ENCODE measurements around the gene ZNF326.

Gene ZNF326

DNA sequence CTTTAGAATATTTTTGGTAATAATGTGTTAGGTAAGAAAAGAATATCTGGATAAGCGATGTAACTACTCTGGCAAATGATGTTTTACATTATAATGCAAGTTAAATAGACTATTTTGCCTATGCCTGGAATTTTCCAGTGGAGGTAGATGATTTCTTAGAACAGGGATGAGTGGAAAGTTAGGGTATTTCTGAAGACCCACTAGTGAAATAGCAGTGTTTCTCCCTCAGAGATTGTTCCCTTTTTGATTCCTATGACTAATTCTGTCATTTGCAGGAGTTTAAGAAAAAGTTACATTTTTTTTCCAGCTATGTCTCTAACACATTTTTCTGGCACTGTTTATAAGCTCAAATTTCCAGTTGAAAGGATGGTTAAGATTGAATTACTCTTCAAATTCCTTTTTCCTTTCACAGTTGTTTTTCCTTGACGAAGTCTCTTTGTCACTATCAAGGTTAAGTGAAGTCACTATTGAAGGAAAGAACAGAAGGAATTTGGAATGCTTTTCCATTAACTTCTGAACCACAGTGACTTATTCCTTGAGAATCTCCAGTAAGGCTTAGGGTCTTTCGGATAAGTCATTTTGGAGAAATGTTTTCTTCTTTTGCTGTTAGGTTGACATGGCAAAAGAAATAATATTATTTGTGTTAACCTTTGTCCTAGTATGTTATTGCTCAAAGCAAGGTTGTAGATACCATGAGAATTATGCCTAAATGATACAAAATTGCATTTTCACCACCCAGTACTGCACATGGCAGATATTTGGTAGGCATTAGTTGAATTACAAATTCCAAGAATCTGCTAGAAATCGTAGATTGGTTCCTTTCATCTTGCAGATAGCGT lies 42.9 kb upstream of the ZNF326 start:
- H3F3A ChIP-seq (ENCODE audit: insufficient read depth) = no peaks in the 10 kb centered on the region
- no peak overlapping the region for H3K4me2 ChIP-seq (ENCODE audit: low read depth, low read length, poor library complexity, severe bottlenecking)
- no peaks in the 10 kb centered on the region for H3K9me2 ChIP-seq (replicated peaks; ENCODE audit: insufficient read depth, low read length)
- TF ChIP-seq EZH2phosphoT487 (conservative IDR thresholded peaks at IDR 0.05; ENCODE audit: low read length) = no peak
- TF ChIP-seq, protein P1, sequence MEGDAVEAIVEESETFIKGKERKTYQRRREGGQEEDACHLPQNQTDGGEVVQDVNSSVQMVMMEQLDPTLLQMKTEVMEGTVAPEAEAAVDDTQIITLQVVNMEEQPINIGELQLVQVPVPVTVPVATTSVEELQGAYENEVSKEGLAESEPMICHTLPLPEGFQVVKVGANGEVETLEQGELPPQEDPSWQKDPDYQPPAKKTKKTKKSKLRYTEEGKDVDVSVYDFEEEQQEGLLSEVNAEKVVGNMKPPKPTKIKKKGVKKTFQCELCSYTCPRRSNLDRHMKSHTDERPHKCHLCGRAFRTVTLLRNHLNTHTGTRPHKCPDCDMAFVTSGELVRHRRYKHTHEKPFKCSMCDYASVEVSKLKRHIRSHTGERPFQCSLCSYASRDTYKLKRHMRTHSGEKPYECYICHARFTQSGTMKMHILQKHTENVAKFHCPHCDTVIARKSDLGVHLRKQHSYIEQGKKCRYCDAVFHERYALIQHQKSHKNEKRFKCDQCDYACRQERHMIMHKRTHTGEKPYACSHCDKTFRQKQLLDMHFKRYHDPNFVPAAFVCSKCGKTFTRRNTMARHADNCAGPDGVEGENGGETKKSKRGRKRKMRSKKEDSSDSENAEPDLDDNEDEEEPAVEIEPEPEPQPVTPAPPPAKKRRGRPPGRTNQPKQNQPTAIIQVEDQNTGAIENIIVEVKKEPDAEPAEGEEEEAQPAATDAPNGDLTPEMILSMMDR (IDR thresholded peaks at IDR 0.05; ENCODE audit: insufficient read depth, low read length, poor library complexity, severe bottlenecking) = no peak
- no peak overlapping the region for H2AFZ ChIP-seq (ENCODE audit: low read depth, low read length, severe bottlenecking)
- no peaks in the 10 kb centered on the region for H3K9me3 ChIP-seq (ENCODE audit: insufficient read depth, low read length)
- H4K20me1 ChIP-seq (ENCODE audit: low read depth, low read length) = no peaks in the 10 kb centered on the region
- no peak overlapping the region for H3K9ac ChIP-seq (ENCODE audit: low read length)
- H3K27ac ChIP-seq (ENCODE audit: low read depth, low read length) = no peak overlapping the region
- no peaks in the 10 kb centered on the region for H3K79me2 ChIP-seq (ENCODE audit: insufficient read depth, low read length)
- H3K36me3 ChIP-seq (ENCODE audit: low read length) = no peaks in the 10 kb centered on the region
- H3K27me3 ChIP-seq (ENCODE audit: low read length) = no peaks in the 10 kb centered on the region
- no peak overlapping the region for H3K4me3 ChIP-seq (ENCODE audit: insufficient read depth, low read length, poor library complexity, severe bottlenecking)

DNA sequence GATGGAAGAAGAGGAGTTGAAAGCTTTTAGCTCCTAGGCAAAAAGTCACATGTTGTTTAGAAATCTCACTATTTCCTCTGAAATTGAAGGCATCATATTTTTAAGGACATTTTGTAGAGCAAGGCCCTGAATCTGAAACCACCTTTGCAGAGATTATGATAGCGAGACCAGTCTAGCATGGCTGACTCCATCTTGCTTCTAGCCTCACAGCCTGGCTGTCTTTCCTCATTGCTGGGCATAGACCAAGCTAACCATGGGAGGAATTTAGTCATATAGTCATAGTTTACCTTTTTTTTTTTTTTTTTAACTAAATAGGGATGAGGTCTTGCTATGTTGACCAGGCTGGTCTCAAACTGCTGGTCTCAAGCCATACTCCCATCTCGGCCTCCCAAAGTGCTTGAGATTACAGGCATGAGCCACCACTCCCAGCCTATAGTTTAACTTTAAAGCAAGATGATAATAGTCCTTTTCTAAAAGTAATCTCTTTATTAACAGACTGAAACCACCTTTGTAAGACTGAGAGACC lies 42.2 kb upstream of the ZNF326 start:
- Histone ChIP-seq H4K20me1 (ENCODE audit: low read depth, low read length) (no peaks in the 10 kb centered on the region), H3F3A (ENCODE audit: insufficient read depth) (no peaks in the 10 kb centered on the region), H3K9me2 (replicated peaks; ENCODE audit: insufficient read depth, low read length) (no peaks in the 10 kb centered on the region), H3K79me2 (ENCODE audit: insufficient read depth, low read length) (no peaks in the 10 kb centered on the region), H2AFZ (ENCODE audit: low read depth, low read length, severe bottlenecking) (no peak overlapping the region), H3K9ac (ENCODE audit: low read length) (no peak overlapping the region), H3K27ac (ENCODE audit: low read depth, low read length) (no peak overlapping the region), H3K36me3 (ENCODE audit: low read length) (no peaks in the 10 kb centered on the region), H3K4me2 (ENCODE audit: low read depth, low read length, poor library complexity, severe bottlenecking) (no peak overlapping the region), H3K27me3 (ENCODE audit: low read length) (no peaks in the 10 kb centered on the region), H3K4me3 (ENCODE audit: insufficient read depth, low read length, poor library complexity, severe bottlenecking) (no peak overlapping the region), H3K9me3 (ENCODE audit: insufficient read depth, low read length) (no peaks in the 10 kb centered on the region)
- TF ChIP-seq, protein P1 (IDR thresholded peaks at IDR 0.05; ENCODE audit: insufficient read depth, low read length, poor library complexity, severe bottlenecking) = no peak
- no peak for TF ChIP-seq EZH2phosphoT487 (conservative IDR thresholded peaks at IDR 0.05; ENCODE audit: low read length)

DNA sequence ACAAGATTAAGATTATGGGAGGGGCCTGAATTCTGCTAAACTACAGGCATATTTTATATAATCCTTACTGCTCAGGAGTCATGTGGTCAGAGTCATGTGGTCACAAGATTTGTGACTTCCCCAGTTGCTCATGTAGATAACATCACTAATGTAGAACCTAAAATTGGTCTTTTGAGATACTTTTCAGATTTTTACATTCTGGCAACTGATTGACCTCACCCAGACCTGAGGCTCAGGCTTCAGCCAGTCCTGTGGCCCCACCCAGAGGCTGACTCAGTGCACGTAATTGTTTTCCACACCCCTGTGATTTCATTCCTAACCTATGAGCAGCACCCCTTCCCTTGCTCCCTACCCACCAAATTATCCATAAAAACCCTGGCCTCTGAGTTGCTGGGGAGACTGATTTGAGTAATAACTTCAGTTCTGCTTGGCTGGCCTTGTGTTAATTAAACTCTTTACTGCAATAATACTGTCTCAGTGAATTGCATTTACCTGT lies 41.7 kb upstream of the ZNF326 start:
- no peak overlapping the region for H3K9ac ChIP-seq (ENCODE audit: low read length)
- H2AFZ ChIP-seq (ENCODE audit: low read depth, low read length, severe bottlenecking) = no peak overlapping the region

More for the DNA sequence above, 41.7 kb upstream of the ZNF326 start:
- Histone ChIP-seq H3K79me2 (ENCODE audit: insufficient read depth, low read length) (no peaks in the 10 kb centered on the region), H3F3A (ENCODE audit: insufficient read depth) (no peaks in the 10 kb centered on the region), H3K27ac (ENCODE audit: low read depth, low read length) (no peak overlapping the region), H3K9me2 (replicated peaks; ENCODE audit: insufficient read depth, low read length) (no peaks in the 10 kb centered on the region), H3K4me2 (ENCODE audit: low read depth, low read length, poor library complexity, severe bottlenecking) (no peak overlapping the region), H3K36me3 (ENCODE audit: low read length) (no peaks in the 10 kb centered on the region), H3K4me3 (ENCODE audit: insufficient read depth, low read length, poor library complexity, severe bottlenecking) (no peak overlapping the region), H3K27me3 (ENCODE audit: low read length) (no peaks in the 10 kb centered on the region), H4K20me1 (ENCODE audit: low read depth, low read length) (no peaks in the 10 kb centered on the region), H3K9me3 (ENCODE audit: insufficient read depth, low read length) (no peaks in the 10 kb centered on the region)
- TF ChIP-seq, protein P1 (IDR thresholded peaks at IDR 0.05; ENCODE audit: insufficient read depth, low read length, poor library complexity, severe bottlenecking) = no peak
- no peak for TF ChIP-seq EZH2phosphoT487 (conservative IDR thresholded peaks at IDR 0.05; ENCODE audit: low read length)
